DOHH2 (cell line): ENCODE data around the gene CNPY1.

Experiments
- H3F3A ChIP-seq: fragments of 200-600 bp; sonication (generic), shearing (Covaris generic); 2 replicates; pipeline ENCODE4 v1.6.0; 2016; ENCODE audit warnings: antibody characterized with exemption, mild to moderate bottlenecking; ENCODE audit not compliant: control insufficient read depth, insufficient read depth
- H3K27ac ChIP-seq: fragments of 200-600 bp; sonication (generic); 2 replicates; pipeline ENCODE4 v1.5.1; 2014; ENCODE audit warnings: low read depth, mild to moderate bottlenecking, low read length, moderate library complexity
- H3K27me3 ChIP-seq: fragments of 200-600 bp; sonication (generic); 2 replicates; pipeline ENCODE4 v1.6.1; 2014; ENCODE audit warnings: mild to moderate bottlenecking, low read length, mixed read lengths; ENCODE audit not compliant: control insufficient read depth
- H3K36me3 ChIP-seq: fragments of 200-600 bp; sonication (generic); 2 replicates; pipeline ENCODE4 v1.6.1; 2014; ENCODE audit warnings: mild to moderate bottlenecking, low read length, moderate library complexity, mixed read lengths; ENCODE audit not compliant: control insufficient read depth
- H3K4me1 ChIP-seq: fragments of 200-600 bp; sonication (generic); 2 replicates; pipeline ENCODE4 v1.6.1; 2014; ENCODE audit warnings: mild to moderate bottlenecking, low read length, mixed read lengths; ENCODE audit not compliant: control insufficient read depth
- H3K4me2 ChIP-seq: fragments of 200-600 bp; sonication (generic); 2 replicates; pipeline ENCODE4 v1.6.0; 2014; ENCODE audit warnings: mild to moderate bottlenecking, low read length, moderate library complexity
- H3K4me3 ChIP-seq: fragments of 200-600 bp; sonication (generic); 2 replicates; pipeline ENCODE4 v1.5.1; 2014; ENCODE audit warnings: mild to moderate bottlenecking, low read length, mixed read lengths
- H3K79me2 ChIP-seq: fragments of 200-600 bp; sonication (generic); 2 replicates; pipeline ENCODE4 v1.6.1; 2014; ENCODE audit warnings: mild to moderate bottlenecking, low read length, mixed read lengths; ENCODE audit not compliant: control insufficient read depth
- H3K9me2 ChIP-seq: fragments of 200-600 bp; sonication (generic); replicated peaks from 2 replicates; pipeline ENCODE4 v1.6.1; 2014; ENCODE audit warnings: mild to moderate bottlenecking, low read length, mixed read lengths; ENCODE audit not compliant: control insufficient read depth
- H3K9me3 ChIP-seq: fragments of 200-600 bp; sonication (generic); 2 replicates; pipeline ENCODE4 v1.6.1; 2014; ENCODE audit warnings: antibody characterized with exemption, low read length, mixed read lengths; ENCODE audit not compliant: control insufficient read depth, insufficient read depth
- H4K20me1 ChIP-seq: fragments of 200-600 bp; sonication (generic); 2 replicates; pipeline ENCODE4 v1.6.0; 2014; ENCODE audit warnings: low read depth, mild to moderate bottlenecking, antibody characterized with exemption, low read length, moderate library complexity; ENCODE audit not compliant: control insufficient read depth, insufficient read depth
- CTCF ChIP-seq: fragments of 200-600 bp; sonication (generic); IDR thresholded peaks from one replicate; pipeline ENCODE4 v1.5.1; 2014; ENCODE audit warnings: antibody characterized with exemption, mild to moderate bottlenecking, low read depth, low read length; ENCODE audit not compliant: poor library complexity, severe bottlenecking
- EZH2phosphoT487 ChIP-seq: fragments of 200-600 bp; sonication (generic); IDR thresholded peaks from 2 replicates; pipeline ENCODE4 v1.6.1; 2017; ENCODE audit warnings: borderline replicate concordance, mild to moderate bottlenecking, antibody characterized with exemption, low read length, moderate library complexity, mixed read lengths

The CNPY1 gene

GRCh38 chr7:155584261-155584660 is 37.9 kb upstream of the CNPY1 start:
- Histone ChIP-seq H3K4me3 (no peak overlapping the region), H3K9me2 (no peaks in the 10 kb centered on the region), H3K36me3 (no peaks in the 10 kb centered on the region), H3K27me3 (peaks cover 23% of the 10 kb centered on the region; the same call in 1 of the 2 replicates), H3K79me2 (no peaks in the 10 kb centered on the region), H3K4me1 (no peaks in the 10 kb centered on the region), H3K9me3 (no peaks in the 10 kb centered on the region), H3K27ac (no peak overlapping the region), H3K4me2 (no peak overlapping the region), H3F3A (no peaks in the 10 kb centered on the region), H4K20me1 (no peaks in the 10 kb centered on the region)
- TF ChIP-seq EZH2phosphoT487 (no peak), CTCF (no peak)

GRCh38 chr7:155583636-155584035 is 37.3 kb upstream of the CNPY1 start:
- Histone ChIP-seq H3K27me3 (peaks cover 23% of the 10 kb centered on the region; the same call in 1 of the 2 replicates), H3K27ac (no peak overlapping the region), H3K79me2 (no peaks in the 10 kb centered on the region), H3K4me1 (no peaks in the 10 kb centered on the region), H3F3A (no peaks in the 10 kb centered on the region), H3K4me2 (no peak overlapping the region), H3K9me3 (no peaks in the 10 kb centered on the region), H4K20me1 (no peaks in the 10 kb centered on the region), H3K36me3 (no peaks in the 10 kb centered on the region), H3K4me3 (no peak overlapping the region), H3K9me2 (no peaks in the 10 kb centered on the region)
- no peak for TF ChIP-seq EZH2phosphoT487

- H3K79me2 ChIP-seq, result no peaks in the 10 kb centered on the region
- H3F3A ChIP-seq, result no peaks in the 10 kb centered on the region
- no peaks in the 10 kb centered on the region for H3K9me2 ChIP-seq
- no peaks in the 10 kb centered on the region for H3K4me1 ChIP-seq
- TF ChIP-seq CTCF (no peak), EZH2phosphoT487 (no peak)
- no peaks in the 10 kb centered on the region for H3K9me3 ChIP-seq
- no peak overlapping the region for H3K4me2 ChIP-seq
- H3K27ac ChIP-seq, result no peak overlapping the region
- H3K4me3 ChIP-seq, result no peak overlapping the region
- no peaks in the 10 kb centered on the region for H3K36me3 ChIP-seq
- no peaks in the 10 kb centered on the region for H4K20me1 ChIP-seq
- H3K27me3 ChIP-seq, result peaks cover 23% of the 10 kb centered on the region; the same call in 1 of the 2 replicates
Measured at GRCh38 chr7:155581954-155582353, 35.6 kb upstream of the CNPY1 start.

- no peaks in the 10 kb centered on the region for H3K79me2 ChIP-seq
- H3K27me3 ChIP-seq, result peaks cover 23% of the 10 kb centered on the region; the same call in 1 of the 2 replicates
- H3K9me3 ChIP-seq, result no peaks in the 10 kb centered on the region
- no peak overlapping the region for H3K4me3 ChIP-seq
- peaks cover 3% of the 10 kb centered on the region; the same call in 1 of the 2 replicates for H3K4me1 ChIP-seq
- no peak overlapping the region for H3K27ac ChIP-seq
- H3K36me3 ChIP-seq, result no peaks in the 10 kb centered on the region
- H3K4me2 ChIP-seq, result no peak overlapping the region
- no peak for TF ChIP-seq EZH2phosphoT487
- no peak for TF ChIP-seq CTCF
- no peaks in the 10 kb centered on the region for H3F3A ChIP-seq
- H3K9me2 ChIP-seq, result no peaks in the 10 kb centered on the region
- no peaks in the 10 kb centered on the region for H4K20me1 ChIP-seq
Measured at GRCh38 chr7:155581107-155581830, 34.9 kb upstream of the CNPY1 start.
